Stomach (tissue), 9 donors: ENCODE data around the gene MYD88. TPM values are rescaled to one million over a fixed set of nuclear protein-coding genes. Genes with fewer than 3 reads are reported as not detected.

ENCODE experiments used
- DNase-seq, 2 donors: peaks; one replicate each; pipeline versions ENCODE4 v3.0.0 to v3.0.0-alpha.2; 2013 to 2019
- H3K27ac ChIP-seq, 5 donors: fragments of 200-600 bp in 4 of 5; sonication (generic) in 4 of 5; one replicate each; pipeline ENCODE4 v1.5.1; 2013 to 2019; ENCODE audit warnings: mild to moderate bottlenecking in 1 of 5, moderate library complexity in 1 of 5
- H3K27me3 ChIP-seq, 3 donors: fragments of 200-600 bp; sonication (generic); one replicate each; pipeline ENCODE4 v1.5.1; 2017 to 2019; ENCODE audit warnings: mixed run types in 1 of 3
- H3K36me3 ChIP-seq, 4 donors: fragments of 200-600 bp; sonication (generic); 1 replicate in 3 of 4; 2 replicates in 1 of 4; pipeline ENCODE4 v1.5.1; 2016 to 2019
- H3K4me1 ChIP-seq, 4 donors: fragments of 200-600 bp; sonication (generic); one replicate each; pipeline ENCODE4 v1.5.1; 2016 to 2019
- H3K4me3 ChIP-seq, 4 donors: fragments of 200-600 bp; sonication (generic) in 3 of 4; one replicate each; pipeline ENCODE4 v1.5.1; 2016 to 2019; ENCODE audit warnings: mild to moderate bottlenecking in 1 of 4
- H3K9me3 ChIP-seq, 4 donors: fragments of 200-600 bp; sonication (generic); one replicate each; pipeline ENCODE4 v1.5.1; 2016 to 2019
- CTCF ChIP-seq, 7 experiments: fragments of 450-650 bp in 4 of 7; fragments of 200-600 bp in 3 of 7; sonication (generic) in 3 of 7; IDR thresholded peaks; one replicate each; pipeline ENCODE4 v1.5.1; 2016 to 2019; ENCODE audit warnings: antibody characterized with exemption in 7 of 7, control low read depth in 2 of 7, mild to moderate bottlenecking in 1 of 7
- EP300 ChIP-seq: sonication (generic); formaldehyde crosslinking; IDR thresholded peaks from one replicate; pipeline ENCODE4 v1.6.1; 2017; ENCODE audit warnings: antibody characterized with exemption
- POLR2A ChIP-seq, 4 donors: fragments of 450-650 bp; IDR thresholded peaks; one replicate each; pipeline ENCODE4 v1.6.1; 2016; ENCODE audit warnings: antibody characterized with exemption in 4 of 4, control low read depth in 2 of 4, mild to moderate bottlenecking in 1 of 4, moderate library complexity in 1 of 4
- POLR2AphosphoS5 ChIP-seq, 3 donors: sonication (generic); formaldehyde crosslinking; IDR thresholded peaks; one replicate each; pipeline ENCODE4 v1.6.1; 2016; ENCODE audit warnings: antibody characterized with exemption in 3 of 3
- WGBS, 5 donors: extraction: QIAGEN DNeasy Blood & Tissue Kit in 3 of 5; methylation state at CpG; one replicate each; pipeline versions ENCODE4 v1.1.5 to v1.1.7; 2013 to 2018; 5-methylcytosine and 5-hydroxymethylcytosine counted together
- intact Hi-C: fragments of 100-400 bp; cut with DNase I; formaldehyde crosslinking; loops from one replicate; pipeline ENCODE4 v1.15.1; 2023; ENCODE audit warnings: low total_unique reads
- polyA plus RNA-seq, 3 donors: library from polyadenylated mRNA; stranded (reverse); fragments of 200-250 nt; gene quantifications; one replicate each; pipeline ENCODE4 v1.2.3, GENCODE V29; 2013
- total RNA-seq, 5 donors: library from RNA; depleted of rRNA; stranded (reverse); fragments of >200 nt; gene quantifications; one replicate each; pipeline versions ENCODE4 v1.1.0 to v1.2.3, GENCODE V29; 2014 to 2016
- donor health status: healthy with polysubstance abuse.
- donor health status: Bipolar disorder and iron deficiency.
- donor health status: healthy.

Gene MYD88
- total and polyA plus RNA-seq, 8 donors: 9.0 to 67.8 (median 31.9) TPM

GRCh38 chr3:38167591-38167990 lies 29.1 kb downstream of the MYD88 start:
- intact Hi-C loops: no loop called here
- peak overlapping the region in 1 of 5 donors; percentile 5 for H3K27ac ChIP-seq

GRCh38 chr3:38168151-38169026 lies 29.9 kb downstream of the MYD88 start:
- WGBS, 5 donors: 87 to 93% (median 92%) methylated on average over 4 of the region's 4 CpGs

More at GRCh38 chr3:38167591-38167990, 29.1 kb downstream of the MYD88 start:
- no peak overlapping the region for H3K4me3 ChIP-seq
- TF ChIP-seq POLR2AphosphoS5 (IDR thresholded peaks at IDR 0.05) (no peak), CTCF (IDR thresholded peaks at IDR 0.05) (no peak), POLR2A (IDR thresholded peaks at IDR 0.05) (no peak), EP300 (no peak)
- no peaks in the 10 kb centered on the region for H3K27me3 ChIP-seq
- no peak for DNase-seq
- peaks cover 20 to 62% (median 29%) of the 10 kb centered on the region in 4 donors for H3K4me1 ChIP-seq
- H3K9me3 ChIP-seq: no peaks in the 10 kb centered on the region
- H3K36me3 ChIP-seq: no peaks in the 10 kb centered on the region
- 77 to 89% (median 83%) methylated on average over 4 of the region's 4 CpGs for WGBS, 5 donors

GRCh38 chr3:38169027-38169317 lies 30.5 kb downstream of the MYD88 start:
- H3K36me3 ChIP-seq: no peaks in the 10 kb centered on the region
- 64 to 87% (median 79%) methylated on average over 1 of the region's 1 CpG for WGBS, 5 donors
- no peaks in the 10 kb centered on the region for H3K9me3 ChIP-seq
- H3K4me1 ChIP-seq: peaks cover 20 to 74% (median 36%) of the 10 kb centered on the region in 4 donors
- TF ChIP-seq POLR2AphosphoS5 (IDR thresholded peaks at IDR 0.05) (no peak), CTCF (IDR thresholded peaks at IDR 0.05) (no peak), EP300 (no peak), POLR2A (IDR thresholded peaks at IDR 0.05) (no peak)
- no peak overlapping the region for H3K27ac ChIP-seq
- H3K4me3 ChIP-seq: no peak overlapping the region
- intact Hi-C loops: no loop called here
- no peak for DNase-seq
- H3K27me3 ChIP-seq: no peaks in the 10 kb centered on the region

More at GRCh38 chr3:38168151-38169026, 29.9 kb downstream of the MYD88 start:
- no peak overlapping the region for H3K4me3 ChIP-seq
- no peaks in the 10 kb centered on the region for H3K36me3 ChIP-seq
- DNase-seq: no peak
- peaks cover 20 to 70% (median 33%) of the 10 kb centered on the region in 4 donors for H3K4me1 ChIP-seq
- H3K9me3 ChIP-seq: no peaks in the 10 kb centered on the region
- no peak overlapping the region for H3K27ac ChIP-seq
- intact Hi-C loops: no loop called here
- H3K27me3 ChIP-seq: no peaks in the 10 kb centered on the region
- TF ChIP-seq EP300: no peak
- no peak for TF ChIP-seq POLR2A (IDR thresholded peaks at IDR 0.05)
- no peak for TF ChIP-seq CTCF (IDR thresholded peaks at IDR 0.05)
- no peak for TF ChIP-seq POLR2AphosphoS5 (IDR thresholded peaks at IDR 0.05)

- no peak overlapping the region for H3K4me3 ChIP-seq
- H3K36me3 ChIP-seq: no peaks in the 10 kb centered on the region
- intact Hi-C loops: no loop called here
- no peaks in the 10 kb centered on the region for H3K9me3 ChIP-seq
- H3K27ac ChIP-seq: no peak overlapping the region
- WGBS, 5 donors: 86 to 91% (median 89%) methylated on average over 4 of the region's 4 CpGs
- no peak for TF ChIP-seq POLR2AphosphoS5 (IDR thresholded peaks at IDR 0.05)
- no peak for TF ChIP-seq CTCF (IDR thresholded peaks at IDR 0.05)
- TF ChIP-seq EP300: no peak
- no peak for TF ChIP-seq POLR2A (IDR thresholded peaks at IDR 0.05)
- H3K4me1 ChIP-seq: peaks cover 21 to 81% (median 37%) of the 10 kb centered on the region in 4 donors
- DNase-seq: no peak
- no peaks in the 10 kb centered on the region for H3K27me3 ChIP-seq
Observed at GRCh38 chr3:38170722-38171121, 32.3 kb downstream of the MYD88 start.
